Gastrocnemius medialis (tissue), 4 donors: ENCODE measurements around the gene OR10H4. TPM values are rescaled to one million over a fixed set of nuclear protein-coding genes. Genes with fewer than 3 reads are reported as not detected.

Source experiments
- ATAC-seq, 2 donors: fragments of 150-250 bp; one replicate each; pipeline ENCODE4 v1.9.1; 2016
- DNase-seq, 2 donors: peaks; one replicate each; pipeline ENCODE4 v3.0.0-alpha.2; 2019
- H3K27ac ChIP-seq, 4 donors: fragments of 200-600 bp; sonication (generic); 1 replicate in 1 of 4; 2 replicates in 3 of 4; pipeline ENCODE4 v1.5.1; 2016 to 2018; ENCODE audit warnings: mild to moderate bottlenecking in 2 of 4, moderate library complexity in 1 of 4
- H3K27me3 ChIP-seq, 3 donors: fragments of 200-600 bp; sonication (generic) in 2 of 3; 1 replicate in 1 of 3; 2 replicates in 2 of 3; pipeline versions ENCODE4 v1.5.1 to v1.6.0; 2016 to 2019; ENCODE audit warnings: mild to moderate bottlenecking in 1 of 3, moderate library complexity in 1 of 3
- H3K36me3 ChIP-seq, 2 donors: fragments of 200-600 bp; sonication (generic) in 1 of 2; one replicate each; pipeline ENCODE4 v1.5.1; 2017 to 2018
- H3K4me1 ChIP-seq, 2 donors: fragments of 200-600 bp; sonication (generic) in 1 of 2; one replicate each; pipeline ENCODE4 v1.5.1; 2016 to 2017; ENCODE audit warnings: mild to moderate bottlenecking in 2 of 2
- H3K4me3 ChIP-seq, 4 donors: fragments of 200-600 bp; sonication (generic) in 3 of 4; 1 replicate in 1 of 4; 2 replicates in 3 of 4; pipeline ENCODE4 v1.5.1; 2016 to 2019; ENCODE audit warnings: mild to moderate bottlenecking in 2 of 4
- H3K9me3 ChIP-seq, 3 donors: fragments of 200-600 bp; sonication (generic) in 2 of 3; 1 replicate in 1 of 3; 2 replicates in 2 of 3; pipeline ENCODE4 v1.5.1; 2016 to 2019
- CTCF ChIP-seq, 5 experiments: fragments of 450-650 bp in 3 of 5; fragments of 200-600 bp in 2 of 5; sonication (generic) in 2 of 5; IDR thresholded peaks in 4 of 5; conservative IDR thresholded peaks in 1 of 5; 1 replicate in 4 of 5; 2 replicates in 1 of 5; pipeline ENCODE4 v1.5.1; 2016 to 2019; ENCODE audit warnings: antibody characterized with exemption in 5 of 5, mild to moderate bottlenecking in 3 of 5, moderate library complexity in 3 of 5
- POLR2A ChIP-seq, 2 donors: fragments of 450-650 bp; IDR thresholded peaks; one replicate each; pipeline ENCODE4 v1.6.1; 2017; ENCODE audit warnings: antibody characterized with exemption in 2 of 2, mild to moderate bottlenecking in 2 of 2, moderate library complexity in 2 of 2
- in situ Hi-C, 4 donors: fragments of 200-750 bp; cut with MboI; loops; one replicate each; pipeline versions ENCODE4 v1.15.0 to v1.8.0; 2017; ENCODE audit warnings: low sequenced_read_pairs in 4 of 4
- intact Hi-C: fragments of 100-400 bp; cut with DNase I; formaldehyde crosslinking; loops from one replicate; pipeline ENCODE4 v1.15.1; 2023; ENCODE audit warnings: low total_unique reads
- total RNA-seq, 4 donors: library from RNA; depleted of rRNA; stranded (reverse); fragments of >200 nt; gene quantifications; one replicate each; pipeline versions ENCODE4 v1.1.0 to v1.2.3, GENCODE V29; 2016

The OR10H4 gene
- total RNA-seq, 4 donors from 2014 or later, result not detected

- H3K9me3 ChIP-seq, result no peaks in the 10 kb centered on the region
These were observed 43.8 kb upstream of the OR10H4 start for GRCh38 chr19:15905026-15905425.

GRCh38 chr19:15911599-15912235 lies 37.1 kb upstream of the OR10H4 start:
- in situ Hi-C loops, result no loop called here

More at GRCh38 chr19:15905026-15905425, 43.8 kb upstream of the OR10H4 start:
- Histone ChIP-seq H3K4me1 (no peaks in the 10 kb centered on the region), H3K27me3 (peaks cover 0 to 7% (median 0%) of the 10 kb centered on the region in 3 donors), H3K36me3 (no peaks in the 10 kb centered on the region), H3K27ac (no peak overlapping the region), H3K4me3 (no peak overlapping the region)
- DNase-seq, result no peak
- TF ChIP-seq POLR2A (IDR thresholded peaks at IDR 0.05), result no peak
- no peak for TF ChIP-seq CTCF (IDR thresholded peaks at IDR 0.05 in 4 of 5, conservative IDR thresholded peaks at IDR 0.05 in 1 of 5)
- ATAC-seq, result no peak
- in situ Hi-C loops, result no loop called here
- intact Hi-C loops, result no loop called here

DNA sequence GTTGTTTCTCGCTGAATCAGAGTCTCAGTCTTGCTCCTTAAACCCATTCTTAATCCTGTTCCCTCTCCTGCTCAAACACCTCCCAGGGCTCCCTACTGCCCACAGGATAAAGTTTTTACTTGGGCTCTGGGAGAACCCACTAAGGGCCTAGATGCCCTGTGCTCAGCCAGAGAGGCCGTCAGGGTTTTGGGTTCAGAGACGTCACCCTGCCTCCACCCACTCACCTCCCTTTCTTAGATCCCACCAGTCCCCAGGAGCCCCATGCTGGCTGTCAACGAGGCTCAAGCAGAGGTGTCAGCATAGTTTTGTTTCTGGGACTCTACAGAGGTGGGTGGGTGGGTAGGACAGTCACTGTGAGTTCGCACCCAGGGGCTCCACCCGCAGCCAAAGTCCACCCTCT lies 35.4 kb upstream of the OR10H4 start:
- Histone ChIP-seq H3K27me3 (peaks cover 0 to 18% (median 15%) of the 10 kb centered on the region in 3 donors), H3K4me1 (no peaks in the 10 kb centered on the region)
- in situ Hi-C loops, result no loop called here

More at GRCh38 chr19:15911599-15912235, 37.1 kb upstream of the OR10H4 start:
- H3K4me1 ChIP-seq, result no peaks in the 10 kb centered on the region
- intact Hi-C loops, result no loop called here
- no peak for ATAC-seq
- peaks cover 0 to 22% (median 15%) of the 10 kb centered on the region in 3 donors for H3K27me3 ChIP-seq
- no peak for DNase-seq
- peaks cover 0 to 9% (median 0%) of the 10 kb centered on the region in 3 donors for H3K9me3 ChIP-seq
- no peak for TF ChIP-seq CTCF (IDR thresholded peaks at IDR 0.05 in 4 of 5, conservative IDR thresholded peaks at IDR 0.05 in 1 of 5)
- no peak for TF ChIP-seq POLR2A (IDR thresholded peaks at IDR 0.05)
- no peaks in the 10 kb centered on the region for H3K36me3 ChIP-seq
- no peak overlapping the region for H3K27ac ChIP-seq
- H3K4me3 ChIP-seq, result no peak overlapping the region

DNA sequence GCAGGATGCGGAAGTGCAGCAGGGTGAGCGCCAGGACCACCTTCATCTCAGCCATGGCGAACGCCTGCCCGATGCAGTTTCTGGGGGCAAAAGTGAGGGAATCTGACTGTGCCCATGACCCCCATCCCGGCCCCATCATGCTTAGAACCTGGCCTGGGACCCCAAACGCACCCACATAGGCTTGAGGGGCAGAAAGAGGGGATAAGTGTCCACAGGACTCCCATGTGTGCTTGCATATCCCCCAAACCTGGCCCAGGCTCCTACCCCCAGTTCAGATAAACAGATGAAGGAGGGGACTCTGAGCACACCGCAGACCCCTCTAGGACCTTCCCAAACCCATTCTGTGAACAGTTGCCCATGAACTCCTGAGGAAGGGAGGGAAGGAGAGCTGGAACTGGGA lies 35.0 kb upstream of the OR10H4 start:
- ATAC-seq (no peak), DNase-seq (no peak)
- Histone ChIP-seq H3K4me3 (no peak overlapping the region), H3K27me3 (peaks cover 0 to 18% (median 15%) of the 10 kb centered on the region in 3 donors), H3K36me3 (no peaks in the 10 kb centered on the region), H3K27ac (no peak overlapping the region), H3K9me3 (peaks cover 0 to 9% (median 0%) of the 10 kb centered on the region in 3 donors), H3K4me1 (no peaks in the 10 kb centered on the region)
- no peak for TF ChIP-seq POLR2A (IDR thresholded peaks at IDR 0.05)
- TF ChIP-seq CTCF (IDR thresholded peaks at IDR 0.05 in 4 of 5, conservative IDR thresholded peaks at IDR 0.05 in 1 of 5), result no peak
- intact Hi-C loops (no loop called here), in situ Hi-C loops (no loop called here)

More for the DNA sequence above, 35.4 kb upstream of the OR10H4 start:
- TF ChIP-seq CTCF (IDR thresholded peaks at IDR 0.05 in 4 of 5, conservative IDR thresholded peaks at IDR 0.05 in 1 of 5) (no peak), POLR2A (IDR thresholded peaks at IDR 0.05) (no peak)
- peaks cover 0 to 9% (median 0%) of the 10 kb centered on the region in 3 donors for H3K9me3 ChIP-seq
- H3K4me3 ChIP-seq, result no peak overlapping the region
- no peak overlapping the region for H3K27ac ChIP-seq
- no peak for DNase-seq
- intact Hi-C loops, result no loop called here
- ATAC-seq, result no peak
- no peaks in the 10 kb centered on the region for H3K36me3 ChIP-seq
